Spinal cord (tissue), 10 donors: Measurements from ENCODE around the gene LCE1F. TPM values are rescaled to one million over a fixed set of nuclear protein-coding genes. Genes with fewer than 3 reads are reported as not detected.
A peak's percentile ranks its signal among the peaks of the same experiment; 100 is the strongest.

Source experiments
- DNase-seq, 6 donors: peaks; one replicate each; pipeline versions ENCODE4 v3.0.0 to v3.0.0-alpha.2; 2013 to 2015; ENCODE audit warnings: low spot score in 6 of 6, low read depth in 4 of 6
- H3K27ac ChIP-seq: one replicate; pipeline ENCODE4 v1.5.1; 2013; ENCODE audit warnings: low read depth, low read length, control low read depth
- H3K27me3 ChIP-seq: one replicate; pipeline ENCODE4 v1.6.1; 2013; ENCODE audit warnings: low read length; ENCODE audit not compliant: control insufficient read depth, insufficient read depth
- H3K36me3 ChIP-seq: one replicate; pipeline ENCODE4 v1.6.1; 2013; ENCODE audit warnings: low read length; ENCODE audit not compliant: control insufficient read depth, insufficient read depth
- H3K4me1 ChIP-seq: one replicate; pipeline ENCODE4 v1.6.1; 2013; ENCODE audit warnings: low read length; ENCODE audit not compliant: control insufficient read depth, insufficient read depth
- H3K4me3 ChIP-seq: one replicate; pipeline ENCODE4 v1.5.1; 2013; ENCODE audit warnings: low read depth, low read length, control low read depth
- H3K9me3 ChIP-seq: one replicate; pipeline ENCODE4 v1.6.1; 2013; ENCODE audit warnings: low read length; ENCODE audit not compliant: control insufficient read depth, insufficient read depth
- WGBS: methylation state at CpG from one replicate; pipeline ENCODE4 v1.1.5; 2013; ENCODE audit warnings: missing lambda C conversion rate; ENCODE audit not compliant: insufficient coverage; 5-methylcytosine and 5-hydroxymethylcytosine counted together
- long read RNA-seq, 4 donors: transcript quantifications; one replicate each; lab custom pipeline, GENCODE V29; 2026
- polyA plus RNA-seq, 2 donors: library from polyadenylated mRNA; unstranded; fragments of 120-200 nt; gene quantifications; one replicate each; pipeline ENCODE4 v1.2.1, GENCODE V29; 2013; ENCODE audit not compliant: insufficient read length in 2 of 2
- total RNA-seq, 2 donors: library from RNA; depleted of rRNA in 1 of 2; stranded (reverse); fragments of 120-200 nt in 1 of 2; fragments of >200 nt in 1 of 2; gene quantifications; one replicate each; pipeline versions ENCODE4 v1.2.3 to v1.2.4, GENCODE V29; 2013 to 2014
- donor health status: healthy.

The LCE1F gene
- total RNA-seq (not detected), polyA plus RNA-seq (not detected)
- long read RNA-seq, donor 1: 0 reads
- long read RNA-seq, donor 2: 0 reads
- long read RNA-seq, donor 3: 0 reads
- long read RNA-seq, donor 4: 0 reads

- 75% methylated on average over 6 of the region's 6 CpGs for WGBS
- Histone ChIP-seq H3K9me3 (no peaks in the 10 kb centered on the region), H3K4me3 (no peak within 1 kb of the TSS), H3K27ac (no peak within 1 kb of the TSS), H3K36me3 (no peaks in the 10 kb centered on the region), H3K27me3 (no peaks in the 10 kb centered on the region), H3K4me1 (no peaks in the 10 kb centered on the region)
- DNase-seq: no peak
Measured at GRCh38 chr1:152774875-152775274, at the start of gene LCE1F. LCE1F (plus strand) TSS chr1:152775140; CDS start chr1:152776372, 1,232 bp downstream.

GRCh38 chr1:152725261-152725660 lies 49.7 kb upstream of the LCE1F start:
- no peak overlapping the region for H3K27ac ChIP-seq
- no peaks in the 10 kb centered on the region for H3K36me3 ChIP-seq
- no peak overlapping the region for H3K4me3 ChIP-seq

GRCh38 chr1:152728986-152729385 lies 46.0 kb upstream of the LCE1F start:
- Histone ChIP-seq H3K27ac (no peak overlapping the region), H3K4me3 (no peak overlapping the region), H3K4me1 (no peaks in the 10 kb centered on the region), H3K27me3 (no peaks in the 10 kb centered on the region), H3K36me3 (no peaks in the 10 kb centered on the region), H3K9me3 (no peaks in the 10 kb centered on the region)
- WGBS: no CpG with 5 or more reads among the region's 1 CpG
- DNase-seq: no peak

More at GRCh38 chr1:152725261-152725660, 49.7 kb upstream of the LCE1F start:
- Histone ChIP-seq H3K27me3 (no peaks in the 10 kb centered on the region), H3K9me3 (no peaks in the 10 kb centered on the region), H3K4me1 (no peaks in the 10 kb centered on the region)
- no peak for DNase-seq

GRCh38 chr1:152735648-152736047 lies 39.3 kb upstream of the LCE1F start:
- H3K27ac ChIP-seq: no peak overlapping the region
- H3K36me3 ChIP-seq: no peaks in the 10 kb centered on the region
- no peak overlapping the region for H3K4me3 ChIP-seq
- H3K9me3 ChIP-seq: no peaks in the 10 kb centered on the region
- no CpG with 5 or more reads among the region's 1 CpG for WGBS
- H3K4me1 ChIP-seq: no peaks in the 10 kb centered on the region
- DNase-seq: no peak
- no peaks in the 10 kb centered on the region for H3K27me3 ChIP-seq

- H3K4me1 ChIP-seq: no peaks in the 10 kb centered on the region
- 79% methylated on average over 4 of the region's 5 CpGs for WGBS
- no peaks in the 10 kb centered on the region for H3K27me3 ChIP-seq
Measured at GRCh38 chr1:152737997-152738396, 36.9 kb upstream of the LCE1F start.

GRCh38 chr1:152739841-152740240 lies 35.1 kb upstream of the LCE1F start:
- Histone ChIP-seq H3K4me3 (no peak overlapping the region), H3K4me1 (no peaks in the 10 kb centered on the region), H3K27me3 (no peaks in the 10 kb centered on the region), H3K9me3 (no peaks in the 10 kb centered on the region), H3K27ac (no peak overlapping the region), H3K36me3 (no peaks in the 10 kb centered on the region)
- DNase-seq: no peak
- WGBS: 76% methylated on average over 2 of the region's 3 CpGs

More at GRCh38 chr1:152737997-152738396, 36.9 kb upstream of the LCE1F start:
- no peak for DNase-seq
- Histone ChIP-seq H3K27ac (no peak overlapping the region), H3K36me3 (no peaks in the 10 kb centered on the region), H3K4me3 (no peak overlapping the region), H3K9me3 (no peaks in the 10 kb centered on the region)

GRCh38 chr1:152741656-152742055 lies 33.3 kb upstream of the LCE1F start:
- no peak overlapping the region for H3K4me3 ChIP-seq
- no peaks in the 10 kb centered on the region for H3K36me3 ChIP-seq
- H3K27ac ChIP-seq: no peak overlapping the region
- H3K27me3 ChIP-seq: no peaks in the 10 kb centered on the region
- DNase-seq: no peak
- H3K9me3 ChIP-seq: no peaks in the 10 kb centered on the region
- H3K4me1 ChIP-seq: no peaks in the 10 kb centered on the region

- no peaks in the 10 kb centered on the region for H3K9me3 ChIP-seq
- H3K4me3 ChIP-seq: no peak overlapping the region
- no peaks in the 10 kb centered on the region for H3K36me3 ChIP-seq
- H3K27me3 ChIP-seq: no peaks in the 10 kb centered on the region
- no peaks in the 10 kb centered on the region for H3K4me1 ChIP-seq
- DNase-seq: no peak
- no peak overlapping the region for H3K27ac ChIP-seq
- WGBS: no CpG with 5 or more reads among the region's 2 CpGs
Measured at GRCh38 chr1:152743371-152744145, 31.4 kb upstream of the LCE1F start.

- no peak overlapping the region for H3K4me3 ChIP-seq
- H3K27me3 ChIP-seq: no peaks in the 10 kb centered on the region
- peak in 1 of 6 donors; percentile 26 for DNase-seq
- no peaks in the 10 kb centered on the region for H3K9me3 ChIP-seq
- H3K36me3 ChIP-seq: no peaks in the 10 kb centered on the region
- H3K4me1 ChIP-seq: no peaks in the 10 kb centered on the region
- WGBS: 84% methylated on average over 3 of the region's 4 CpGs
- no peak overlapping the region for H3K27ac ChIP-seq
Measured at GRCh38 chr1:152745289-152745704, 29.6 kb upstream of the LCE1F start.

GRCh38 chr1:152745765-152746444 lies 29.0 kb upstream of the LCE1F start:
- no peaks in the 10 kb centered on the region for H3K9me3 ChIP-seq
- no peak overlapping the region for H3K4me3 ChIP-seq
- H3K4me1 ChIP-seq: no peaks in the 10 kb centered on the region
- 92% methylated on average over 5 of the region's 6 CpGs for WGBS
- H3K27me3 ChIP-seq: no peaks in the 10 kb centered on the region
- H3K27ac ChIP-seq: no peak overlapping the region
- H3K36me3 ChIP-seq: no peaks in the 10 kb centered on the region
- no peak for DNase-seq
